HepG2 (cell line): ENCODE data around the gene NAB2. TPM values are rescaled to one million over a fixed set of nuclear protein-coding genes. Genes with fewer than 3 reads are reported as not detected.
A peak's percentile ranks its signal among the peaks of the same experiment; 100 is the strongest.

Source experiments
- ELF1 ChIP-seq: sonication (generic); formaldehyde crosslinking; IDR thresholded peaks from 2 replicates; pipeline ENCODE4 v1.4.0; 2020; ENCODE audit warnings: missing genetic modification reagents
- LCORL ChIP-seq, 2 experiments: fragments of 450-650 bp in 1 of 2; sonication (generic) in 1 of 2; formaldehyde crosslinking in 1 of 2; IDR thresholded peaks; 2 replicates each; pipeline versions ENCODE4 v1.5.0 to v1.6.1; 2017 to 2020; ENCODE audit warnings: antibody characterized with exemption in 1 of 2, missing genetic modification reagents in 1 of 2
- MED1 ChIP-seq: sonication (generic); formaldehyde crosslinking; IDR thresholded peaks from 2 replicates; pipeline ENCODE4 v1.4.0; 2020; ENCODE audit warnings: missing genetic modification reagents
- NBN ChIP-seq: fragments of 450-650 bp; conservative IDR thresholded peaks from 2 replicates; pipeline ENCODE4 v1.6.1; 2017
- PPARG ChIP-seq: conservative IDR thresholded peaks from 2 replicates; pipeline ENCODE4 v1.6.1; 2016; ENCODE audit warnings: missing biosample characterization, missing genetic modification reagents
- STAG1 ChIP-seq: sonication (generic); formaldehyde crosslinking; IDR thresholded peaks from 2 replicates; pipeline ENCODE4 v1.4.0; 2020; ENCODE audit warnings: missing genetic modification reagents
- TCF7L2 ChIP-seq: IDR thresholded peaks from 2 replicates; pipeline ENCODE4 v1.6.1; 2011; ENCODE audit warnings: mild to moderate bottlenecking, low read depth, low read length, moderate library complexity
- ZFP36L1 ChIP-seq: sonication (generic); formaldehyde crosslinking; IDR thresholded peaks from 2 replicates; pipeline ENCODE4 v1.8.0; 2022; ENCODE audit warnings: mild to moderate bottlenecking, missing genetic modification reagents, moderate library complexity
- ZFX ChIP-seq: sonication (generic); formaldehyde crosslinking; IDR thresholded peaks from 2 replicates; pipeline ENCODE4 v1.4.0; 2020; ENCODE audit warnings: mild to moderate bottlenecking, low read depth, missing genetic modification reagents, moderate library complexity
- ZKSCAN1 ChIP-seq: fragments of 150-350 bp; IDR thresholded peaks from 2 replicates; pipeline ENCODE4 v1.6.1; 2014; ENCODE audit warnings: low read length
- ZNF496 ChIP-seq: sonication (generic); formaldehyde crosslinking; IDR thresholded peaks from 2 replicates; pipeline ENCODE4 v1.8.1; 2023; ENCODE audit warnings: mild to moderate bottlenecking, moderate library complexity, missing genetic modification reagents; ENCODE audit not compliant: insufficient replicate concordance
- ZNF549 ChIP-seq: sonication (generic); formaldehyde crosslinking; IDR thresholded peaks from 2 replicates; pipeline ENCODE4 v1.5.0; 2020; ENCODE audit warnings: missing genetic modification reagents
- ZNF570 ChIP-seq: sonication (generic); formaldehyde crosslinking; IDR thresholded peaks from 2 replicates; pipeline ENCODE4 v1.4.0; 2020; ENCODE audit warnings: mild to moderate bottlenecking, missing genetic modification reagents, borderline replicate concordance
- ZNF766 ChIP-seq: sonication (generic); formaldehyde crosslinking; IDR thresholded peaks from 2 replicates; pipeline ENCODE4 v1.5.0; 2020; ENCODE audit warnings: missing genetic modification reagents, borderline replicate concordance
- ZNF772 ChIP-seq: sonication (generic); formaldehyde crosslinking; IDR thresholded peaks from 2 replicates; pipeline ENCODE4 v1.5.0; 2020; ENCODE audit warnings: mild to moderate bottlenecking, missing genetic modification reagents
- ZNF780A ChIP-seq: sonication (generic); formaldehyde crosslinking; IDR thresholded peaks from 2 replicates; pipeline ENCODE4 v1.8.0; 2022; ENCODE audit warnings: mild to moderate bottlenecking, missing genetic modification reagents, moderate library complexity
- ZSCAN21 ChIP-seq: sonication (generic); formaldehyde crosslinking; IDR thresholded peaks from 2 replicates; pipeline ENCODE4 v1.8.0; 2022; ENCODE audit warnings: mild to moderate bottlenecking, missing genetic modification reagents, moderate library complexity, borderline replicate concordance
- polyA plus RNA-seq, 8 experiments: library from polyadenylated mRNA; depleted of rRNA in 3 of 8; stranded (reverse) in 7 of 8; unstranded in 1 of 8; fragments of >200 nt; fragmentation: Illumina TruSeq in 4 of 8; extraction: Trizol in 4 of 8; gene quantifications; 2 replicates each; pipeline versions ENCODE4 v1.2.1 to v1.2.3, GENCODE V29; 2011 to 2016; ENCODE audit warnings: low read depth in 4 of 8, missing spikeins in 1 of 8, mixed read lengths in 1 of 8; ENCODE audit not compliant: insufficient read depth in 1 of 8
- total RNA-seq, 5 experiments: library from RNA; depleted of rRNA; stranded (reverse); fragments of >200 nt; fragmentation: Illumina TruSeq; extraction: Trizol; gene quantifications; 2 replicates each; pipeline ENCODE4 v1.2.3, GENCODE V29; 2016; ENCODE audit warnings: low read depth in 1 of 5
- TF ChIP-seq, protein P1 (sequence below): sonication (generic); formaldehyde crosslinking; IDR thresholded peaks from 2 replicates; pipeline ENCODE4 v1.8.1; 2023; ENCODE audit warnings: mild to moderate bottlenecking, missing genetic modification reagents
- TF ChIP-seq, protein P2 (sequence below): IDR thresholded peaks from 2 replicates; pipeline ENCODE4 v1.6.1; 2016; ENCODE audit warnings: low read depth, control low read depth
- TF ChIP-seq, protein P3 (sequence below): sonication (generic); formaldehyde crosslinking; IDR thresholded peaks from 2 replicates; pipeline ENCODE4 v1.5.0; 2020; ENCODE audit warnings: missing genetic modification reagents
- TF ChIP-seq, protein P4 (sequence below): IDR thresholded peaks from 2 replicates; pipeline ENCODE4 v1.6.1; 2016; ENCODE audit warnings: low read depth, borderline replicate concordance
- TF ChIP-seq, protein P5 (sequence below): sonication (generic); formaldehyde crosslinking; IDR thresholded peaks from 2 replicates; pipeline ENCODE4 v1.4.0; 2020; ENCODE audit warnings: missing genetic modification reagents

NAB2 gene
- total and polyA plus RNA-seq, 2 of the 13 experiments (the other 11 are each of a cell fraction or from before 2014, with no cell fraction given): 11.7 to 12.9 TPM

DNA sequence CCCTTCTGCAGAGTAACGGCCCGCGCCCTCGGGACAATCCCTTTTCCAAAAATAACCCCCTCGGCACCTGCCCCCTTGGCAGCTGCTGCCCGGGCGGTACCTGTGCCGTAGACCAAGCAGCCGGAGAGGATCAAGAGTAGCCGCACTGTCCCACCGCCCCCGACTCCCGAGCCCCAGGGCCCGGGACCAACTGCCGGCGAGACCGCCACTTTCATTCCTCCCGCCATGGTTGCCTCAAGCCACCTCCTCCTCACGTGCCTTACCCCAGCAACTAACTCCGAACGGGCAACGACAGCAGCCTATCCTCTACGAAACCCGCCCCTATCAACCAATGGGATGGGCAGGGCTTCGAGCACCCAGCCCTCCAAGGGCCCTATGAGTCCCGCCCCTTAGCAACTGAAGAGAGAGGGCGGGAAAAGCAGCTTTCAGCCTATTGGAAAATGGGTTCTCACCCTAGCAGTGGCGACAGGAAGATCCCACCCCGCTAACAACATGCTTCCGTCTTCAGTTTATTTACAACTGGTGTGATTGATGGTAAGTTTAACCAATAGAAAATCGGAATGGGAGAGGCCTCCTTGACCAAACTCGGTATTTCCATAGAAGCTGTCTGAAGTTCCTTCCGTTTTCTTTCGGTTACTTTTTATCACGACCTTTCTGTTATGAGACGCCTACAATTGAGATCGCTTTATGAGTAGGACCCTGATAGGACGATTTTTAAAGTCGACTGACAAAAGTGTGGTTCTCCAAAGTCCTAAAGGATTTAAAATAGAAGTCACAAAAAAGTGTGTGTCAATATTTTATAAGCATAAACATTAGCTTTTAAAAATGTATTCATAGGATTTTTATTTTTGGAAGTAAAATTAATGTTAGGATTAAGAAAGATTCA, 10.2 kb upstream of the NAB2 start, which contains the start of gene NEMP1 (continued):
- TF ChIP-seq ZSCAN21 (CRISPR knock-in tag): no peak; the same call in 1 of the 2 replicates
- TF ChIP-seq PPARG (CRISPR knock-in tag): no peak
- TF ChIP-seq, protein P1, sequence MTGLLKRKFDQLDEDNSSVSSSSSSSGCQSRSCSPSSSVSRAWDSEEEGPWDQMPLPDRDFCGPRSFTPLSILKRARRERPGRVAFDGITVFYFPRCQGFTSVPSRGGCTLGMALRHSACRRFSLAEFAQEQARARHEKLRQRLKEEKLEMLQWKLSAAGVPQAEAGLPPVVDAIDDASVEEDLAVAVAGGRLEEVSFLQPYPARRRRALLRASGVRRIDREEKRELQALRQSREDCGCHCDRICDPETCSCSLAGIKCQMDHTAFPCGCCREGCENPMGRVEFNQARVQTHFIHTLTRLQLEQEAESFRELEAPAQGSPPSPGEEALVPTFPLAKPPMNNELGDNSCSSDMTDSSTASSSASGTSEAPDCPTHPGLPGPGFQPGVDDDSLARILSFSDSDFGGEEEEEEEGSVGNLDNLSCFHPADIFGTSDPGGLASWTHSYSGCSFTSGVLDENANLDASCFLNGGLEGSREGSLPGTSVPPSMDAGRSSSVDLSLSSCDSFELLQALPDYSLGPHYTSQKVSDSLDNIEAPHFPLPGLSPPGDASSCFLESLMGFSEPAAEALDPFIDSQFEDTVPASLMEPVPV (CRISPR knock-in tag): peak; percentile 87; the same call in 1 of the 2 replicates
- TF ChIP-seq ZKSCAN1: no peak
- TF ChIP-seq, protein P2, sequence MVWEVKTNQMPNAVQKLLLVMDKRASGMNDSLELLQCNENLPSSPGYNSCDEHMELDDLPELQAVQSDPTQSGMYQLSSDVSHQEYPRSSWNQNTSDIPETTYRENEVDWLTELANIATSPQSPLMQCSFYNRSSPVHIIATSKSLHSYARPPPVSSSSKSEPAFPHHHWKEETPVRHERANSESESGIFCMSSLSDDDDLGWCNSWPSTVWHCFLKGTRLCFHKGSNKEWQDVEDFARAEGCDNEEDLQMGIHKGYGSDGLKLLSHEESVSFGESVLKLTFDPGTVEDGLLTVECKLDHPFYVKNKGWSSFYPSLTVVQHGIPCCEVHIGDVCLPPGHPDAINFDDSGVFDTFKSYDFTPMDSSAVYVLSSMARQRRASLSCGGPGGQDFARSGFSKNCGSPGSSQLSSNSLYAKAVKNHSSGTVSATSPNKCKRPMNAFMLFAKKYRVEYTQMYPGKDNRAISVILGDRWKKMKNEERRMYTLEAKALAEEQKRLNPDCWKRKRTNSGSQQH (CRISPR knock-in tag): peak; percentile 92
- TF ChIP-seq ZFP36L1 (CRISPR knock-in tag): peak; percentile 71
- no peak for TF ChIP-seq TCF7L2
- TF ChIP-seq MED1 (CRISPR knock-in tag): 0 out of 2 replicates have a peak, but pooled peaks have one; percentile 18
- TF ChIP-seq, protein P3, sequence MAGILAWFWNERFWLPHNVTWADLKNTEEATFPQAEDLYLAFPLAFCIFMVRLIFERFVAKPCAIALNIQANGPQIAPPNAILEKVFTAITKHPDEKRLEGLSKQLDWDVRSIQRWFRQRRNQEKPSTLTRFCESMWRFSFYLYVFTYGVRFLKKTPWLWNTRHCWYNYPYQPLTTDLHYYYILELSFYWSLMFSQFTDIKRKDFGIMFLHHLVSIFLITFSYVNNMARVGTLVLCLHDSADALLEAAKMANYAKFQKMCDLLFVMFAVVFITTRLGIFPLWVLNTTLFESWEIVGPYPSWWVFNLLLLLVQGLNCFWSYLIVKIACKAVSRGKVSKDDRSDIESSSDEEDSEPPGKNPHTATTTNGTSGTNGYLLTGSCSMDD (CRISPR knock-in tag): no peak
- TF ChIP-seq, protein P4, sequence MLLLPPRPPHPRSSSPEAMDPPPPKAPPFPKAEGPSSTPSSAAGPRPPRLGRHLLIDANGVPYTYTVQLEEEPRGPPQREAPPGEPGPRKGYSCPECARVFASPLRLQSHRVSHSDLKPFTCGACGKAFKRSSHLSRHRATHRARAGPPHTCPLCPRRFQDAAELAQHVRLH (CRISPR knock-in tag): peak; percentile 81; the same call in 1 of the 2 replicates
- TF ChIP-seq ZNF772 (CRISPR knock-in tag): no peak
- peak; percentile 74 for TF ChIP-seq ELF1 (CRISPR knock-in tag)
- no peak for TF ChIP-seq NBN
- peak; percentile 56; the same call in 1 of the 2 replicates for TF ChIP-seq ZFX
- TF ChIP-seq ZNF570 (CRISPR knock-in tag): no peak
- no peak for TF ChIP-seq ZNF549
- TF ChIP-seq, protein P5, sequence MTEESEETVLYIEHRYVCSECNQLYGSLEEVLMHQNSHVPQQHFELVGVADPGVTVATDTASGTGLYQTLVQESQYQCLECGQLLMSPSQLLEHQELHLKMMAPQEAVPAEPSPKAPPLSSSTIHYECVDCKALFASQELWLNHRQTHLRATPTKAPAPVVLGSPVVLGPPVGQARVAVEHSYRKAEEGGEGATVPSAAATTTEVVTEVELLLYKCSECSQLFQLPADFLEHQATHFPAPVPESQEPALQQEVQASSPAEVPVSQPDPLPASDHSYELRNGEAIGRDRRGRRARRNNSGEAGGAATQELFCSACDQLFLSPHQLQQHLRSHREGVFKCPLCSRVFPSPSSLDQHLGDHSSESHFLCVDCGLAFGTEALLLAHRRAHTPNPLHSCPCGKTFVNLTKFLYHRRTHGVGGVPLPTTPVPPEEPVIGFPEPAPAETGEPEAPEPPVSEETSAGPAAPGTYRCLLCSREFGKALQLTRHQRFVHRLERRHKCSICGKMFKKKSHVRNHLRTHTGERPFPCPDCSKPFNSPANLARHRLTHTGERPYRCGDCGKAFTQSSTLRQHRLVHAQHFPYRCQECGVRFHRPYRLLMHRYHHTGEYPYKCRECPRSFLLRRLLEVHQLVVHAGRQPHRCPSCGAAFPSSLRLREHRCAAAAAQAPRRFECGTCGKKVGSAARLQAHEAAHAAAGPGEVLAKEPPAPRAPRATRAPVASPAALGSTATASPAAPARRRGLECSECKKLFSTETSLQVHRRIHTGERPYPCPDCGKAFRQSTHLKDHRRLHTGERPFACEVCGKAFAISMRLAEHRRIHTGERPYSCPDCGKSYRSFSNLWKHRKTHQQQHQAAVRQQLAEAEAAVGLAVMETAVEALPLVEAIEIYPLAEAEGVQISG (CRISPR knock-in tag): peak; percentile 62
- no peak for TF ChIP-seq ZNF780A (CRISPR knock-in tag)
- TF ChIP-seq ZNF766 (CRISPR knock-in tag): no peak
- no peak for TF ChIP-seq ZNF496 (CRISPR knock-in tag)
- no peak for TF ChIP-seq STAG1 (CRISPR knock-in tag)
- no peak for TF ChIP-seq LCORL (IDR thresholded peaks at IDR 0.05)
- no peak; the same call in 1 of the 2 replicates for TF ChIP-seq LCORL (CRISPR knock-in tag; IDR thresholded peaks at IDR 0.05)
